NK-92 treated with Interleukin-12 subunit alpha and Interleukin-12 subunit beta, amount 100 ng/mL, for 24 hours (cell line): ENCODE results near the gene DIAPH3.

Source experiments
- DNase-seq: peaks from one replicate; lab custom pipeline; 2025; lab: John Stamatoyannopoulos, UW

DIAPH3 gene

GRCh38 chr13:59671881-59672280, 491.8 kb downstream of the DIAPH3 start:
- no peak for DNase-seq

- no peak for DNase-seq
Measured at GRCh38 chr13:59666504-59666903, 497.2 kb downstream of the DIAPH3 start.

- no peak for DNase-seq
Measured at GRCh38 chr13:59665732-59666131, 498.0 kb downstream of the DIAPH3 start.

GRCh38 chr13:59665184-59665583, 498.5 kb downstream of the DIAPH3 start:
- no peak for DNase-seq

GRCh38 chr13:59664586-59664985, 499.1 kb downstream of the DIAPH3 start:
- no peak for DNase-seq

GRCh38 chr13:59663707-59664106, 500.0 kb downstream of the DIAPH3 start:
- no peak for DNase-seq

- DNase-seq = no peak
Measured at GRCh38 chr13:59660582-59660981, 503.1 kb downstream of the DIAPH3 start.

GRCh38 chr13:59659981-59660380, 503.7 kb downstream of the DIAPH3 start:
- no peak for DNase-seq

GRCh38 chr13:59658738-59659330, 504.9 kb downstream of the DIAPH3 start:
- no peak for DNase-seq

GRCh38 chr13:59658027-59658737, 505.5 kb downstream of the DIAPH3 start:
- DNase-seq = no peak

- DNase-seq = no peak
Measured at GRCh38 chr13:59653916-59654315, 509.8 kb downstream of the DIAPH3 start.

GRCh38 chr13:59651479-59651878, 512.2 kb downstream of the DIAPH3 start:
- no peak for DNase-seq

GRCh38 chr13:59643906-59644626, 519.7 kb downstream of the DIAPH3 start:
- no peak for DNase-seq

- DNase-seq = no peak
Measured at GRCh38 chr13:59643364-59643841, 520.3 kb downstream of the DIAPH3 start.

GRCh38 chr13:59641817-59642216, 521.9 kb downstream of the DIAPH3 start:
- no peak for DNase-seq

- DNase-seq = no peak
Measured at GRCh38 chr13:59641261-59641660, 522.5 kb downstream of the DIAPH3 start.

- DNase-seq = no peak
Measured at GRCh38 chr13:59638404-59638803, 525.3 kb downstream of the DIAPH3 start.

- DNase-seq = no peak
Measured at GRCh38 chr13:59635589-59635988, 528.1 kb downstream of the DIAPH3 start.

GRCh38 chr13:59633290-59633689, 530.4 kb downstream of the DIAPH3 start:
- DNase-seq = no peak

- no peak for DNase-seq
Measured at GRCh38 chr13:59631271-59631670, 532.5 kb downstream of the DIAPH3 start.

- no peak for DNase-seq
Measured at GRCh38 chr13:59625111-59625510, 538.6 kb downstream of the DIAPH3 start.

- DNase-seq = no peak
Measured at GRCh38 chr13:59623206-59623915, 540.4 kb downstream of the DIAPH3 start.
